ENCODE data around the gene TGFBR3.

Gene TGFBR3

DNA sequence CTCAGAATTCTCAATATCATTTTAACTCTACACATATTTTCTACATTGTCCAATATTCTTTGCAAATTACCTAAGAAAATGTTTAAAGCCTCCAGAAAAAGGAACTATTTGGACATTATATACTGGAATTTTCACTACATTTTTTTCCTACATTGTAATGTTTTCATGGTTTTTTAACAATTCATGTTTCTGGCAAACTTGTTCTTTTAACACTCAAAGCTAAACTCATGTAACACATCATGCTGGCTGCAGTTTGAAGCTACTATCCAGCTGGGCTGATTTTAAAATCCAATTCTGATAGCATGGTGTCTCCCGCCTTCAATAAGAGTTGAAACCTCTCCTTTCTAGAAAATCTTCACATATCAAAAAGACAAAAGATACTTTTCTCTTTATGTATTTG lies 52.0 kb downstream of the TGFBR3 start:
- Histone ChIP-seq H3K4me3 (ENCODE audit: low read depth, low read length, poor library complexity, severe bottlenecking) (no peak overlapping the region), H3K27me3 (ENCODE audit: insufficient read depth, low read length) (no peaks in the 10 kb centered on the region), H3F3A (ENCODE audit: insufficient read depth, low read length) (no peaks in the 10 kb centered on the region), H4K20me1 (ENCODE audit: insufficient read depth, low read length) (no peaks in the 10 kb centered on the region), H3K4me1 (ENCODE audit: insufficient read depth, low read length, severe bottlenecking) (no peaks in the 10 kb centered on the region), H3K27ac (ENCODE audit: low read depth, low read length, poor library complexity, severe bottlenecking) (no peak overlapping the region), H3K79me2 (ENCODE audit: insufficient read depth, low read length) (no peaks in the 10 kb centered on the region), H3K36me3 (ENCODE audit: insufficient read depth, low read length) (no peaks in the 10 kb centered on the region), H3K4me2 (ENCODE audit: low read length) (no peak overlapping the region), H2AFZ (ENCODE audit: low read length) (no peak overlapping the region), H3K9me3 (ENCODE audit: low read length) (no peaks in the 10 kb centered on the region), H3K9ac (ENCODE audit: low read length) (no peak overlapping the region), H3K9me2 (ENCODE audit: low read depth, low read length) (no peaks in the 10 kb centered on the region)
- TF ChIP-seq, protein P1, sequence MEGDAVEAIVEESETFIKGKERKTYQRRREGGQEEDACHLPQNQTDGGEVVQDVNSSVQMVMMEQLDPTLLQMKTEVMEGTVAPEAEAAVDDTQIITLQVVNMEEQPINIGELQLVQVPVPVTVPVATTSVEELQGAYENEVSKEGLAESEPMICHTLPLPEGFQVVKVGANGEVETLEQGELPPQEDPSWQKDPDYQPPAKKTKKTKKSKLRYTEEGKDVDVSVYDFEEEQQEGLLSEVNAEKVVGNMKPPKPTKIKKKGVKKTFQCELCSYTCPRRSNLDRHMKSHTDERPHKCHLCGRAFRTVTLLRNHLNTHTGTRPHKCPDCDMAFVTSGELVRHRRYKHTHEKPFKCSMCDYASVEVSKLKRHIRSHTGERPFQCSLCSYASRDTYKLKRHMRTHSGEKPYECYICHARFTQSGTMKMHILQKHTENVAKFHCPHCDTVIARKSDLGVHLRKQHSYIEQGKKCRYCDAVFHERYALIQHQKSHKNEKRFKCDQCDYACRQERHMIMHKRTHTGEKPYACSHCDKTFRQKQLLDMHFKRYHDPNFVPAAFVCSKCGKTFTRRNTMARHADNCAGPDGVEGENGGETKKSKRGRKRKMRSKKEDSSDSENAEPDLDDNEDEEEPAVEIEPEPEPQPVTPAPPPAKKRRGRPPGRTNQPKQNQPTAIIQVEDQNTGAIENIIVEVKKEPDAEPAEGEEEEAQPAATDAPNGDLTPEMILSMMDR (IDR thresholded peaks at IDR 0.05; ENCODE audit: low read length), result no peak
- TF ChIP-seq EZH2 (IDR thresholded peaks at IDR 0.05; ENCODE audit: borderline replicate concordance, low read length), result no peak

DNA sequence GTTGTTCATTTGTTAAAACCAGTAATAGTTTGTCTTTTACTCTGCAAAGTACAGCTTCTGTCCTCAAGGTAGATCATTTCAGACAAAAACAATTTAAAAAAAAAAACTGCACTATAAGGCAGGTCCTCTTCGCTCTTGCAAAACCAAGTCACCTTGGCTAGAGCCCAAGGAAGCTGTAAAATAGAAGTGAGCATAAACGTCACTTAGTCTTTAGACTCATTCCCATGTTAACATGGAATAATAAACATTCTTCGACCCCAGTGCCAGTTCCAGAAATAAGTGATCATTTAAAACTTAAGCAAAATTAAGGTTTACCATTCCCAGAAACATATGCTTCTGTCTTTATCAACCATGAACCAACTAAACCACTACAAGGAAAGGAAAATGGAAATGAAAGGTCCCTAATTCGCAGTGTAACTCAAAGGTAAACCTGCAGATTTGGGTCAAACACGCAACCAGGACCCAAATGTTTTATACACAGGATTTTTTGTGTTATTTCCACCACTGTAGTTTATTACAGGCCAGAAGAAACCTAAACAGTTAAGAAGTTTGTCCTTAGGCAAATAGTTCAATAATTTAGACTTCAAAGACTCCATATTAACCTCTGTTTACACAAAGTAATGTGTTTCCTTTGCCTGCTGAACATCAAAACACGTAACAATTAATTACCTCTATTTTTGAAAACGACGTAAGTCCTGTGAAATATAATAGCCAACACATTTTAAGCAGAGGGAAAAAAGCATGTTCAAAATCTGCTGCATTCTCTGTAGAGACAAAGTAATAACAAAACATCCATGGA lies 54.6 kb downstream of the TGFBR3 start:
- Histone ChIP-seq H3K79me2 (ENCODE audit: insufficient read depth, low read length) (no peaks in the 10 kb centered on the region), H3K9me3 (ENCODE audit: low read length) (no peaks in the 10 kb centered on the region), H3K4me2 (ENCODE audit: low read length) (no peak overlapping the region), H3K4me3 (ENCODE audit: low read depth, low read length, poor library complexity, severe bottlenecking) (no peak overlapping the region), H3K4me1 (ENCODE audit: insufficient read depth, low read length, severe bottlenecking) (no peaks in the 10 kb centered on the region), H2AFZ (ENCODE audit: low read length) (no peak overlapping the region), H3K27ac (ENCODE audit: low read depth, low read length, poor library complexity, severe bottlenecking) (no peak overlapping the region), H3K9ac (ENCODE audit: low read length) (no peak overlapping the region), H4K20me1 (ENCODE audit: insufficient read depth, low read length) (no peaks in the 10 kb centered on the region), H3K9me2 (ENCODE audit: low read depth, low read length) (no peaks in the 10 kb centered on the region), H3K36me3 (ENCODE audit: insufficient read depth, low read length) (no peaks in the 10 kb centered on the region), H3K27me3 (ENCODE audit: insufficient read depth, low read length) (no peaks in the 10 kb centered on the region), H3F3A (ENCODE audit: insufficient read depth, low read length) (no peaks in the 10 kb centered on the region)
- TF ChIP-seq, protein P1 (IDR thresholded peaks at IDR 0.05; ENCODE audit: low read length), result no peak

DNA sequence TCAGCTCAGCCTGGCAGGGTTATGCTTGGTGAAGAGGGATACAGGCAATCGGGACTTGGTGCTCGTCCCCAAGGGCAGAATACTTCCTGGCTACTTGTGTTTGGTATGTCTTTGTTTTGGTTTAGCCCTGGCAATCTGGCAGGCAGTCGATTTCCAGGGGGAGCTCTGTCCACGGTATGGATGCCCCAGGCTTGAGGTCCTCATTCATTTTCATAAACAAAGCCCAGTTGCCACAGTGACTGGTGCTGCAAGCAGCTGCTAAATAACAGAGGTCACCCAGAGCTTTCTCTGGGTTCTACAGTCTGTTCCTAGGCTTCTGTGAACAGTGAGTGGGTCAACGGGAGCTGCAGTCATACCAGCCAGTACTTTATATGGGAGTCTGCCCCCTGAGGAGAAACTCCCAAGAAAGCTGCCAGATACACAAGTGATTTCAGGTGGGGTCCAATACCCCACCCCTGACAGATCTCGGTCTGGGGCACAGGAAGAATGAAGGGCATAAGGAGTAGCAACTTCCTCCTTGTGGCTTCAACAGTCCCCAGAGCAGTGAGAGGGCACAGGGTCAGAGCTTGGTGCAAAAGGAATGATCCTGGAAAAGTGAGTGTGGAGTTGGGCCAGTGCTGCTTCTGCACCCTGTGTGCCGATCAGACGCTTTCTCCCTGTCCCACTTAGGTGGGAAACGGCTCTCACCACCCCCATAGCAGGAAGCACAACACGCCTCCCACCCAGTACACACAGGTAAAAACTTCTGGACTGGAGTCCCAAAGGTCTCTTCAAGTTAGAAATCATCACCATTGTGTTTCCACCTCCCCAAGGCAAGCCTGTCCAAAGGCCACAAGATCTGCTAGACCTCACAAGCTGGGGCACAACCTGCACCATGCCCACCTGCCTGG lies 55.5 kb downstream of the TGFBR3 start:
- no peaks in the 10 kb centered on the region for H3K9me3 ChIP-seq (ENCODE audit: low read length)
- H3F3A ChIP-seq (ENCODE audit: insufficient read depth, low read length), result no peaks in the 10 kb centered on the region
- H3K27me3 ChIP-seq (ENCODE audit: insufficient read depth, low read length), result no peaks in the 10 kb centered on the region
- H3K9me2 ChIP-seq (ENCODE audit: low read depth, low read length), result no peaks in the 10 kb centered on the region
- no peak overlapping the region for H3K4me3 ChIP-seq (ENCODE audit: low read depth, low read length, poor library complexity, severe bottlenecking)
- no peak overlapping the region for H2AFZ ChIP-seq (ENCODE audit: low read length)
- H4K20me1 ChIP-seq (ENCODE audit: insufficient read depth, low read length), result no peaks in the 10 kb centered on the region
- no peak overlapping the region for H3K4me2 ChIP-seq (ENCODE audit: low read length)
- H3K79me2 ChIP-seq (ENCODE audit: insufficient read depth, low read length), result no peaks in the 10 kb centered on the region
- H3K36me3 ChIP-seq (ENCODE audit: insufficient read depth, low read length), result no peaks in the 10 kb centered on the region
- TF ChIP-seq EZH2 (IDR thresholded peaks at IDR 0.05; ENCODE audit: borderline replicate concordance, low read length), result no peak
- TF ChIP-seq, protein P1 (IDR thresholded peaks at IDR 0.05; ENCODE audit: low read length), result no peak
- no peaks in the 10 kb centered on the region for H3K4me1 ChIP-seq (ENCODE audit: insufficient read depth, low read length, severe bottlenecking)
- H3K9ac ChIP-seq (ENCODE audit: low read length), result no peak overlapping the region
- no peak overlapping the region for H3K27ac ChIP-seq (ENCODE audit: low read depth, low read length, poor library complexity, severe bottlenecking)
